Measurements from ENCODE around the gene KPTN.

Gene KPTN

GRCh38 chr19:47507924-47508553 lies 24.0 kb upstream of the KPTN start:
- H3K36me3 ChIP-seq (ENCODE audit: control insufficient read depth, insufficient read depth, low read length), result peaks cover 24% of the 10 kb centered on the region
- no peak for TF ChIP-seq CTCF (IDR thresholded peaks at IDR 0.05; ENCODE audit: insufficient read depth, low read length, poor library complexity, severe bottlenecking)
- DNase-seq (ENCODE audit: extremely low read depth, insufficient read length), result no peak
- no peak overlapping the region for H3K4me3 ChIP-seq (replicated peaks; ENCODE audit: low read depth, low read length)
- H3K27me3 ChIP-seq (replicated peaks; ENCODE audit: control insufficient read depth, insufficient read depth, low read length), result no peaks in the 10 kb centered on the region

- H3K36me3 ChIP-seq (ENCODE audit: control insufficient read depth, insufficient read depth, low read length), result peaks cover 27% of the 10 kb centered on the region
- TF ChIP-seq CTCF (IDR thresholded peaks at IDR 0.05; ENCODE audit: insufficient read depth, low read length, poor library complexity, severe bottlenecking), result no peak
- no peaks in the 10 kb centered on the region for H3K27me3 ChIP-seq (replicated peaks; ENCODE audit: control insufficient read depth, insufficient read depth, low read length)
- no peak for DNase-seq (ENCODE audit: extremely low read depth, insufficient read length)
- H3K4me3 ChIP-seq (replicated peaks; ENCODE audit: low read depth, low read length), result no peak overlapping the region
These were observed 23.0 kb upstream of the KPTN start for GRCh38 chr19:47507012-47507411.

GRCh38 chr19:47506459-47506858 lies 22.4 kb upstream of the KPTN start:
- Histone ChIP-seq H3K4me3 (replicated peaks; ENCODE audit: low read depth, low read length) (no peak overlapping the region), H3K36me3 (ENCODE audit: control insufficient read depth, insufficient read depth, low read length) (peaks cover 25% of the 10 kb centered on the region), H3K27me3 (replicated peaks; ENCODE audit: control insufficient read depth, insufficient read depth, low read length) (no peaks in the 10 kb centered on the region)
- no peak for TF ChIP-seq CTCF (IDR thresholded peaks at IDR 0.05; ENCODE audit: insufficient read depth, low read length, poor library complexity, severe bottlenecking)
- DNase-seq (ENCODE audit: extremely low read depth, insufficient read length), result no peak

- DNase-seq (ENCODE audit: extremely low read depth, insufficient read length), result no peak
- Histone ChIP-seq H3K4me3 (replicated peaks; ENCODE audit: low read depth, low read length) (no peak overlapping the region), H3K36me3 (ENCODE audit: control insufficient read depth, insufficient read depth, low read length) (peaks cover 25% of the 10 kb centered on the region), H3K27me3 (replicated peaks; ENCODE audit: control insufficient read depth, insufficient read depth, low read length) (no peaks in the 10 kb centered on the region)
- no peak for TF ChIP-seq CTCF (IDR thresholded peaks at IDR 0.05; ENCODE audit: insufficient read depth, low read length, poor library complexity, severe bottlenecking)
These were observed 21.5 kb upstream of the KPTN start for GRCh38 chr19:47505506-47505905.

GRCh38 chr19:47503826-47504150 lies 19.8 kb upstream of the KPTN start:
- H3K36me3 ChIP-seq (ENCODE audit: control insufficient read depth, insufficient read depth, low read length), result peaks cover 28% of the 10 kb centered on the region
- TF ChIP-seq CTCF (IDR thresholded peaks at IDR 0.05; ENCODE audit: insufficient read depth, low read length, poor library complexity, severe bottlenecking), result no peak
- no peak for DNase-seq (ENCODE audit: extremely low read depth, insufficient read length)

More at GRCh38 chr19:47503826-47504150, 19.8 kb upstream of the KPTN start:
- Histone ChIP-seq H3K27me3 (replicated peaks; ENCODE audit: control insufficient read depth, insufficient read depth, low read length) (no peaks in the 10 kb centered on the region), H3K4me3 (replicated peaks; ENCODE audit: low read depth, low read length) (no peak overlapping the region)
